Trophoblast cell (in vitro differentiated cells and primary cell): ENCODE measurements around the gene THBS2.
"Not testable (repeated sequence)": the region's sequence is repeated elsewhere in the genome, so short reads cannot be mapped to it uniquely, and the experiment has no call there.

Source experiments
- DNase-seq, 2 donors: peaks; one replicate each; pipeline ENCODE4 v3.0.0-alpha.2; 2016
- H2AFZ ChIP-seq: 2 replicates; pipeline ENCODE4 v1.6.1; 2013; ENCODE audit warnings: low read length, moderate library complexity, mild to moderate bottlenecking; ENCODE audit not compliant: insufficient read depth, poor library complexity
- H2AK5ac ChIP-seq: 2 replicates; pipeline ENCODE4 v1.6.1; 2013; ENCODE audit warnings: mild to moderate bottlenecking, low read length
- H2BK120ac ChIP-seq: 2 replicates; pipeline ENCODE4 v1.6.1; 2013; ENCODE audit warnings: low read length, mild to moderate bottlenecking, moderate library complexity; ENCODE audit not compliant: insufficient read depth, poor library complexity
- H2BK12ac ChIP-seq: 2 replicates; pipeline ENCODE4 v1.6.1; 2013; ENCODE audit warnings: mild to moderate bottlenecking, low read length, moderate library complexity
- H2BK5ac ChIP-seq: 2 replicates; pipeline ENCODE4 v1.6.1; 2013; ENCODE audit warnings: low read length, low read depth, moderate library complexity, mild to moderate bottlenecking; ENCODE audit not compliant: poor library complexity
- H3K14ac ChIP-seq: 2 replicates; pipeline ENCODE4 v1.6.1; 2013; ENCODE audit warnings: mild to moderate bottlenecking, low read length
- H3K18ac ChIP-seq: 2 replicates; pipeline ENCODE4 v1.6.1; 2013; ENCODE audit warnings: mild to moderate bottlenecking, low read length
- H3K23ac ChIP-seq: 2 replicates; pipeline ENCODE4 v1.6.1; 2013; ENCODE audit warnings: low read length
- H3K27ac ChIP-seq: 2 replicates; pipeline ENCODE4 v1.5.1; 2013; ENCODE audit warnings: low read depth, mild to moderate bottlenecking, inconsistent platforms, low read length, moderate library complexity
- H3K27me3 ChIP-seq: 2 replicates; pipeline ENCODE4 v1.6.1; 2013; ENCODE audit warnings: inconsistent platforms, mild to moderate bottlenecking, low read length, moderate library complexity; ENCODE audit not compliant: insufficient read depth
- H3K36me3 ChIP-seq, 2 experiments: 1 replicate in 1 of 2; 2 replicates in 1 of 2; pipeline ENCODE4 v1.6.1; 2013; ENCODE audit warnings: low read length in 2 of 2, mild to moderate bottlenecking in 2 of 2, moderate library complexity in 1 of 2; ENCODE audit not compliant: insufficient read depth in 2 of 2, control insufficient read depth in 1 of 2
- H3K4ac ChIP-seq: 2 replicates; pipeline ENCODE4 v1.6.1; 2013; ENCODE audit warnings: low read depth, mild to moderate bottlenecking, low read length, moderate library complexity
- H3K4me1 ChIP-seq, 2 experiments: 1 replicate in 1 of 2; 2 replicates in 1 of 2; pipeline ENCODE4 v1.6.1; 2013; ENCODE audit warnings: low read length in 2 of 2, mild to moderate bottlenecking in 2 of 2, moderate library complexity in 1 of 2; ENCODE audit not compliant: insufficient read depth in 2 of 2, control insufficient read depth in 1 of 2
- H3K4me2 ChIP-seq: 2 replicates; pipeline ENCODE4 v1.6.1; 2013; ENCODE audit warnings: inconsistent platforms, mild to moderate bottlenecking, low read length, moderate library complexity
- H3K4me3 ChIP-seq: 2 replicates; pipeline ENCODE4 v1.5.1; 2013; ENCODE audit warnings: mild to moderate bottlenecking, low read depth, low read length, inconsistent platforms
- H3K79me1 ChIP-seq: one replicate; pipeline ENCODE4 v1.6.1; 2013; ENCODE audit warnings: low read length
- H3K79me2 ChIP-seq: 2 replicates; pipeline ENCODE4 v1.6.1; 2013; ENCODE audit warnings: low read length, mild to moderate bottlenecking; ENCODE audit not compliant: control insufficient read depth, insufficient read depth, poor library complexity
- H3K9ac ChIP-seq: 2 replicates; pipeline ENCODE4 v1.6.1; 2013; ENCODE audit warnings: mild to moderate bottlenecking, low read length
- H3K9me3 ChIP-seq: 2 replicates; pipeline ENCODE4 v1.6.1; 2013; ENCODE audit warnings: low read depth, mild to moderate bottlenecking, control low read depth, inconsistent platforms, low read length; ENCODE audit not compliant: insufficient read depth
- H4K12ac ChIP-seq: 2 replicates; pipeline ENCODE4 v1.6.1; 2013; ENCODE audit warnings: low read depth, mild to moderate bottlenecking, low read length, moderate library complexity
- H4K8ac ChIP-seq: 2 replicates; pipeline ENCODE4 v1.6.1; 2013; ENCODE audit warnings: low read depth, mild to moderate bottlenecking, low read length, moderate library complexity
- H4K91ac ChIP-seq: one replicate; pipeline ENCODE4 v1.6.1; 2013; ENCODE audit warnings: low read depth, mild to moderate bottlenecking, low read length, moderate library complexity
- WGBS: extraction: QIAGEN DNeasy Blood & Tissue Kit; methylation state at CpG from one replicate; pipeline ENCODE4 v1.1.7; 2013; ENCODE audit warnings: missing lambda C conversion rate; ENCODE audit not compliant: insufficient read length, insufficient coverage; ENCODE audit errors: extremely low coverage; 5-methylcytosine and 5-hydroxymethylcytosine counted together

The THBS2 gene

DNA sequence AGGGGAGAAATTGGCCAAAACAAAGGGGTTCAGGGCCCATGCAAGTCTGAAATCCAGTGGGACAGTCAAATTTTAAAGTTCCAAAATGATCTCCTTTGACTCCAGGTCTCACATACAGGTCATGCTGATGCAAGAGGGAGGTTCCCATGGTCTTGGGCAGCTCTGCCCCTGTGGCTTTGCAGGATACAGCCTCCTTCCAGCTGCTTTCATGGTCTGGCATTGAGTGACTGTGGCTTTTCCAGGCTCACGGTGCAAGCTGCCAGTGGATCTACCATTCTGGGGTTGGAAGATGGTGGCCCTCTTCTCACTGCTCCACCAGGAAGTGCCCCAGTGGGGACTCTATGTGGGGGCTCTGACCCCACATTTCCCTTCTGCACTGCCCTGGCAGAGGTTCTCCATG, 73.8 kb downstream of the THBS2 start:
- H4K12ac ChIP-seq, H3K23ac ChIP-seq, H2BK12ac ChIP-seq, H3K27ac ChIP-seq, H2BK120ac ChIP-seq, H3K79me1 ChIP-seq, H3K79me2 ChIP-seq, H3K4me1 ChIP-seq, H2AK5ac ChIP-seq, H4K8ac ChIP-seq, DNase-seq, H3K14ac ChIP-seq, H3K27me3 ChIP-seq, H3K4ac ChIP-seq, H3K36me3 ChIP-seq, H3K4me3 ChIP-seq, H2AFZ ChIP-seq, H3K4me2 ChIP-seq, H3K9me3 ChIP-seq, H3K9ac ChIP-seq, H4K91ac ChIP-seq, H3K18ac ChIP-seq, H2BK5ac ChIP-seq: not testable (repeated sequence)
- WGBS = no CpG with 5 or more reads among the region's 1 CpG

GRCh38 chr6:169177516-169178166, 76.0 kb downstream of the THBS2 start:
- no CpG with 5 or more reads among the region's 10 CpGs for WGBS
- Histone ChIP-seq H2BK120ac (no peak overlapping the region), H2AK5ac (no peak overlapping the region), H3K79me2 (no peaks in the 10 kb centered on the region), H3K4me2 (no peak overlapping the region), H4K12ac (no peak overlapping the region), H3K4me3 (no peak overlapping the region), H2AFZ (no peak overlapping the region), H3K4ac (no peak overlapping the region), H3K79me1 (peaks cover 7% of the 10 kb centered on the region), H2BK5ac (no peak overlapping the region), H3K4me1 (peaks cover 5 to 8% of the 10 kb centered on the region in 2 experiments), H3K18ac (no peak overlapping the region), H3K9ac (no peak overlapping the region), H4K8ac (no peak overlapping the region), H3K9me3 (peaks cover 2% of the 10 kb centered on the region), H4K91ac (no peak overlapping the region), H3K36me3 (no peaks in the 10 kb centered on the region), H2BK12ac (no peak overlapping the region), H3K23ac (no peak overlapping the region), H3K27ac (no peak overlapping the region), H3K14ac (no peak overlapping the region), H3K27me3 (no peaks in the 10 kb centered on the region)
- no peak for DNase-seq

DNA sequence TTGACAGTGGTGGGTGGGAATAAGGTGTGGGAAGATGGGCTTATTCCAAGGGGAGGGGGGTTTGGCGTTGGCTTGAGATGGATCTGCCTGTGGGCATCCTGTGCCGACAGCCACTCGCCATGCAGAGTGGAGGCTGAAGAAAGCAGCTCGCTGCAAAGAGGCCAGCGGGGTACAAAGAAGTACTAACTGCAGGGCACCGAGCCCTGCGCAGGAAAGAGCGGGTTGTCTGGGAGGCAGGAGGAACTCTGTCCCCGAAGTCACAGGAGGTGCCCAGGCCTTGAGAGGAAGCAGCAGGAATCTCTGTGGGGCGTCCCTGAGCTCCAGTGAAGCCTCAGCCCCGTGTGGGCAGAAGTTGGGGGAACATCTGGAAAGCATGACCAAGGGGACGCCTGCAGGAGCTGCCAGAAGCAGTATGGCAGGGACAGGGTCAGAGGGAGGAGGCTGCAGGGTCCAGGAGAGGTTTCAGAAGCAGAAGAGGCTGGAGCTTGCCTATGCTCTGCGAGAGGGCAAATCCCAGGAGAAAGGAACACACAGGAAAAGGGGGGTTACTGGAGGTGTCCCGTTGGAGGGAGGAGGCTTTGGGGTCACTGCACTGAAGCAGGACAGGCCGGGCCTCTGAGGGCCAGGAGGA, 77.2 kb downstream of the THBS2 start:
- Histone ChIP-seq H3K79me1 (peaks cover 8% of the 10 kb centered on the region), H4K8ac (no peak overlapping the region), H3K36me3 (no peaks in the 10 kb centered on the region), H2AK5ac (no peak overlapping the region), H4K12ac (no peak overlapping the region), H3K27me3 (no peaks in the 10 kb centered on the region), H3K4me2 (no peak overlapping the region), H3K4ac (no peak overlapping the region), H3K79me2 (no peaks in the 10 kb centered on the region), H3K9me3 (peaks cover 2% of the 10 kb centered on the region), H3K23ac (no peak overlapping the region), H2BK5ac (no peak overlapping the region), H3K4me3 (no peak overlapping the region), H2AFZ (no peak overlapping the region), H3K27ac (no peak overlapping the region), H3K14ac (no peak overlapping the region), H2BK120ac (no peak overlapping the region), H3K18ac (no peak overlapping the region), H3K9ac (no peak overlapping the region), H3K4me1 (peaks cover 8 to 11% of the 10 kb centered on the region in 2 experiments), H4K91ac (peak overlapping the region; percentile 8), H2BK12ac (peak overlapping the region; percentile 54)
- DNase-seq = no peak
- WGBS = no CpG with 5 or more reads among the region's 15 CpGs

- Histone ChIP-seq H4K12ac (no peak overlapping the region), H3K4me3 (no peak overlapping the region), H3K4me1 (peaks cover 8 to 11% of the 10 kb centered on the region in 2 experiments), H3K23ac (no peak overlapping the region), H2AFZ (no peak overlapping the region), H3K79me1 (peaks cover 8% of the 10 kb centered on the region), H3K4ac (no peak overlapping the region), H3K9me3 (peaks cover 2% of the 10 kb centered on the region), H2BK5ac (peak overlapping the region; percentile 43), H3K18ac (no peak overlapping the region), H4K8ac (peak overlapping the region; percentile 54), H3K9ac (no peak overlapping the region), H4K91ac (no peak overlapping the region), H3K27me3 (no peaks in the 10 kb centered on the region), H2BK120ac (no peak overlapping the region), H3K27ac (no peak overlapping the region), H3K4me2 (no peak overlapping the region), H3K14ac (no peak overlapping the region), H3K36me3 (no peaks in the 10 kb centered on the region), H3K79me2 (no peaks in the 10 kb centered on the region), H2BK12ac (no peak overlapping the region), H2AK5ac (no peak overlapping the region)
- DNase-seq = no peak
- WGBS = no CpG with 5 or more reads among the region's 15 CpGs
Observed at GRCh38 chr6:169175360-169175887, 78.2 kb downstream of the THBS2 start.
